Cardiac muscle cell (in vitro differentiated cells and primary cell): ENCODE measurements around the gene PIK3C2G. TPM values are rescaled to one million over a fixed set of nuclear protein-coding genes. Genes with fewer than 3 reads are reported as not detected.

Experiments
- DNase-seq, 2 donors: peaks; one replicate each; pipeline versions ENCODE4 v3.0.0 to v3.0.0-alpha.2; 2010 to 2017; ENCODE audit warnings: low read depth in 1 of 2, low spot score in 1 of 2
- H3K27ac ChIP-seq: fragments of 200-600 bp; sonication (generic); 2 replicates; pipeline ENCODE4 v1.5.1; 2016
- H3K27me3 ChIP-seq: fragments of 200-600 bp; sonication (generic); 2 replicates; pipeline ENCODE4 v1.6.0; 2016; ENCODE audit warnings: control low read depth
- H3K36me3 ChIP-seq: fragments of 200-600 bp; sonication (generic); 2 replicates; pipeline ENCODE4 v1.5.1; 2016; ENCODE audit warnings: control low read depth
- H3K4me1 ChIP-seq: fragments of 200-600 bp; sonication (generic); 2 replicates; pipeline ENCODE4 v1.8.1; 2017; ENCODE audit warnings: low read depth, mild to moderate bottlenecking, mixed run types
- H3K4me3 ChIP-seq: fragments of 200-600 bp; sonication (generic); 2 replicates; pipeline ENCODE4 v1.5.1; 2016; ENCODE audit warnings: mild to moderate bottlenecking
- H3K9me3 ChIP-seq: fragments of 200-600 bp; sonication (generic); 2 replicates; pipeline ENCODE4 v1.5.1; 2017; ENCODE audit warnings: low read depth, mild to moderate bottlenecking, control low read depth
- CTCF ChIP-seq: IDR thresholded peaks from 2 replicates; pipeline ENCODE4 v1.5.1; 2012; ENCODE audit warnings: low read depth, mild to moderate bottlenecking, low read length
- polyA plus RNA-seq: library from polyadenylated mRNA; unstranded; fragments of >200 nt; fragmentation: Nextera tagmentation; extraction: Ambion mirVana; gene quantifications from 2 replicates; pipeline ENCODE4 v1.2.1, GENCODE V29; 2016
- total RNA-seq: library from RNA; depleted of rRNA; stranded (reverse); fragments of >200 nt; gene quantifications from 2 replicates; pipeline ENCODE4 v1.2.3, GENCODE V29; 2016

The PIK3C2G gene
- total and polyA plus RNA-seq, 2 experiments from 2014 or later = not detected

DNA sequence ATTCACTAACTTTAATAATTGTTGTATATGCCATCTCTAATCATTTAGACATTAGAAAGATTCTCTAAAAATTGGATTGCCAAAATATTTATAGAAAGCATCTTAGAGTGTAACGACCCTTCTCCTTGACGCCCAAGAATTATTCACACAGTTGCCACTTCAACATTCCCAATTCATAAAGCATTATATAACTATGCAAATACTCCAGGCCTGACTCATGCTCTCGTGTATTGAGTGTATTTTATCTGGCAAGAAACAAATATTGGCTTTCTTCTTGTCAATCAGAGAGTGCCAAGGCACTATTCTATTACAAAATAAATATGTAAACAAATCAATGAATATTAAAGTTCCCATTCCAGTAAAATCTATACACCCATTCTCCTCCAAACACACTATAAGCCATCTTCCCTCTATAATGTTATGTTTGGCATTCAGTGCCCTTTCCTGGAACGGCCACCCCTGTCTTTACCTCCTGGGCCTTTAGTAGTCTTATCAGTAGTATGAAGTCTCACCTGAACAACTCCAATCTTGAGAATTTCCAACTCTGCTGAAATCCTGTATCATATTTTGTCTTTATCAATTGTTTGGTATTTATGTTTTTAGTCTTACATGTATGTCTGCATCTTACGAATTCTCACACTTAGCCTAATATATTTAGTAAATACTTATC is 182.6 kb downstream of the PIK3C2G start:
- TF ChIP-seq CTCF = no peak
- DNase-seq = no peak
- Histone ChIP-seq H3K27me3 (no peaks in the 10 kb centered on the region), H3K36me3 (no peaks in the 10 kb centered on the region), H3K9me3 (no peaks in the 10 kb centered on the region), H3K4me3 (no peak overlapping the region), H3K4me1 (peaks cover 4% of the 10 kb centered on the region), H3K27ac (no peak overlapping the region)

DNA sequence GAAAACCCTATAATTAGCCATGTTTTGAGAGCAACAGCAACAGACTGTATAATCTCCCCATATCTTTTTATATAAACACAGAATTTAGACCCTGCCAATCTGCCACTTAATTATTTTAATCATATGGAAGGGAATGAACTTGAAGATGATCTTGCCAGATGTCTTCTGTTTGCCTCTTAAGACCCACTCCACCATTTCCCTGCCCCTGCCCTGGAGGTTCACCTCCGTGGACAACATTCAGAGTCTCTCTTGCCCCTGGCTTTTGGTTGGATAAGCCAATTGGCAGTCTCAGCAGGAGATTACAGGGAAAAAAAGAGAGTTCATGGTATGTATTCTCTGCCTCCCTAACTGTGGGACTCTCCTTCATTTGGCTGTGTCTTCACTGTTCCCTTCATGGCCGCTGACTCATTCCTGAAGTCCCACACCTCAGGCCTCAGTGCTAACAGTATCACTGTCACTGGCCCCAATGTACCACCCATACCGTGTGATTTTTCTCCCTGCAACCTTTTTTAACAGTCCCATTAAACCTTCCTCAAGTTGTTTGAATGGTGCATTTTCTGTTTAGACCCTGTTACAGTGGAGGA is 184.8 kb downstream of the PIK3C2G start:
- no peak overlapping the region for H3K27ac ChIP-seq
- TF ChIP-seq CTCF = no peak
- H3K9me3 ChIP-seq = no peaks in the 10 kb centered on the region
- H3K4me1 ChIP-seq = no peaks in the 10 kb centered on the region
- H3K36me3 ChIP-seq = no peaks in the 10 kb centered on the region
- no peaks in the 10 kb centered on the region for H3K27me3 ChIP-seq
- no peak overlapping the region for H3K4me3 ChIP-seq
- DNase-seq = no peak

DNA sequence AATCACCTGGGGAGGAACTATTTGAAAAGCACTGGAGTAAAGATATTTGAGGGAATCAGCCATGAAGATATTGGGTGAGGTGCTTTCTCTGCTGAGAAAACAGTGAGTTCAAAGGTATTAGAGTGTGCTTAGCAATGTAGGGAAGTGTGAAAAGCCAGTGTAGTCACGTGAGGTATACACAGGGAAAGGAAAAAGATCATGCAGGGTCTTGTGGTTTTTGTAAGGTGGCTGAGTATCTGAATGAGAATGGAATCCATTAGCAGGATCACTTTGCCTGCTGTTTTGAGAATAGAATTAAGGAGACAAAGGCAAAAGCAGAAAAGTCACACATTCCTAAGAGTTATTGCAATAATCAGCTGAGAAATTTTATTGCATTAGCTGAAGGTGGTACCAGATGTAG is 193.0 kb downstream of the PIK3C2G start:
- TF ChIP-seq CTCF = no peak
- DNase-seq = no peak
- H3K4me3 ChIP-seq = no peak overlapping the region
- H3K27me3 ChIP-seq = no peaks in the 10 kb centered on the region
- no peak overlapping the region for H3K27ac ChIP-seq
- no peaks in the 10 kb centered on the region for H3K4me1 ChIP-seq
- H3K9me3 ChIP-seq = no peaks in the 10 kb centered on the region
- H3K36me3 ChIP-seq = no peaks in the 10 kb centered on the region

DNA sequence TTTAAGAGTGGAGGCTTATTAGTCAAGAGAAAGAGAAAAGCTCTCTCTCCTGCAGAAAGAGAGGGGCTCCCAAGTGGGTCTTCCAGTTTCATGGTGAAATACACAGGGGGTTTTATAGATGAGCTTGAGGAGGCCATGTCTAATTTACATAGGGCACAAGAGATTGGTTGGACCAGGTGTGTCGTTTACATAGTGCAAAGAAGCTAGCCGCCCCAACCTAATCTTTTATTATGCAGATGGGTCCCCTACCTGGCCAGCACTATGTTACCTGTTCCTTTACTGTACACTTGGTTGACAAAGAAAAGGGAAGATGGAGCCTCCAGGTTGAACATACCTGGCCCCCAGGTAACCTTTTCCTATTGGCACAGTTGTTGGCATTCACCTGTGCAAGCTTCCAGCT is 195.0 kb downstream of the PIK3C2G start:
- no peak overlapping the region for H3K27ac ChIP-seq

GRCh38 chr12:18457362-18457761 is 196.0 kb downstream of the PIK3C2G start:
- Histone ChIP-seq H3K9me3 (no peaks in the 10 kb centered on the region), H3K27me3 (no peaks in the 10 kb centered on the region), H3K4me1 (no peaks in the 10 kb centered on the region), H3K27ac (no peak overlapping the region), H3K4me3 (no peak overlapping the region), H3K36me3 (no peaks in the 10 kb centered on the region)
- DNase-seq = no peak
- TF ChIP-seq CTCF = no peak

More for the DNA sequence above, 195.0 kb downstream of the PIK3C2G start:
- H3K4me1 ChIP-seq = no peaks in the 10 kb centered on the region
- no peaks in the 10 kb centered on the region for H3K27me3 ChIP-seq
- no peak for TF ChIP-seq CTCF
- DNase-seq = no peak
- no peaks in the 10 kb centered on the region for H3K36me3 ChIP-seq
- no peaks in the 10 kb centered on the region for H3K9me3 ChIP-seq
- H3K4me3 ChIP-seq = no peak overlapping the region
